Fibroblast of pulmonary artery (primary cell): Measurements from ENCODE around the gene DRAM1.

Source experiments
- DNase-seq: peaks from one replicate; pipeline ENCODE4 v3.0.0-alpha.2; 2010; ENCODE audit warnings: low read depth
- H3K4me3 ChIP-seq: replicated peaks from 2 replicates; pipeline ENCODE4 v1.5.1; 2011; ENCODE audit warnings: low read depth, mild to moderate bottlenecking, control low read depth, low read length, moderate library complexity
- TF ChIP-seq, protein P1 (sequence below): IDR thresholded peaks from 2 replicates; pipeline ENCODE4 v1.5.1; 2011; ENCODE audit warnings: mild to moderate bottlenecking, control low read depth, low read length, inconsistent platforms; ENCODE audit errors: missing control alignments

Gene DRAM1

GRCh38 chr12:101885912-101886561, 8.7 kb downstream of the DRAM1 start:
- TF ChIP-seq, protein P1, sequence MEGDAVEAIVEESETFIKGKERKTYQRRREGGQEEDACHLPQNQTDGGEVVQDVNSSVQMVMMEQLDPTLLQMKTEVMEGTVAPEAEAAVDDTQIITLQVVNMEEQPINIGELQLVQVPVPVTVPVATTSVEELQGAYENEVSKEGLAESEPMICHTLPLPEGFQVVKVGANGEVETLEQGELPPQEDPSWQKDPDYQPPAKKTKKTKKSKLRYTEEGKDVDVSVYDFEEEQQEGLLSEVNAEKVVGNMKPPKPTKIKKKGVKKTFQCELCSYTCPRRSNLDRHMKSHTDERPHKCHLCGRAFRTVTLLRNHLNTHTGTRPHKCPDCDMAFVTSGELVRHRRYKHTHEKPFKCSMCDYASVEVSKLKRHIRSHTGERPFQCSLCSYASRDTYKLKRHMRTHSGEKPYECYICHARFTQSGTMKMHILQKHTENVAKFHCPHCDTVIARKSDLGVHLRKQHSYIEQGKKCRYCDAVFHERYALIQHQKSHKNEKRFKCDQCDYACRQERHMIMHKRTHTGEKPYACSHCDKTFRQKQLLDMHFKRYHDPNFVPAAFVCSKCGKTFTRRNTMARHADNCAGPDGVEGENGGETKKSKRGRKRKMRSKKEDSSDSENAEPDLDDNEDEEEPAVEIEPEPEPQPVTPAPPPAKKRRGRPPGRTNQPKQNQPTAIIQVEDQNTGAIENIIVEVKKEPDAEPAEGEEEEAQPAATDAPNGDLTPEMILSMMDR = no peak
- no peak overlapping the region for H3K4me3 ChIP-seq
- DNase-seq = no peak

DNA sequence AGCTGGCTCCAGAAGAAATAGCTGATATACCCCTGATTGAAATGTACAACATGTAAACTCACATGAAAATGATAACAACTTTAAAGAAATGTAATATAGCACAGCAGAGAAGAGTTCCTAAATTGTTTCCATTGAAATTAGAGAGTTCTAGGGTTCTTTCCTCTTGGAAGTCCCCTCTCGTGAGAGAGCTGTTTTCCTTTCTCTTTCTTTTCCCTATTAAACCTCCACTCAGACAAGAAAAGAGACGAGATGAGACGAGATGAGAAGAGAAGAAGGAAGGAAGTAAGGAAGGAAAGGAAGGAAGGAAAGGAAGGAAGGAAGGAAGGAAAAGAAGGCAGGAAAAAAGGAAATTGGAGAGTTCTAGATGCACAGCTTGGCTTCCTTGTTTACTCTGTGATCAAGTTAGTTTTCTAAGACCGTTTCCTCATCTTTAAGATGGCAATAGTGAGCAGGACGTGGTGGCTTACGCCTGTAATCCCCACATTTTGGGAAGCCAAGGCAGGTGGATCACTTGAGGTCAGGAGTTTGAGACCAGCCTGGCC, 11.9 kb downstream of the DRAM1 start:
- H3K4me3 ChIP-seq = no peak overlapping the region
- DNase-seq = no peak
- TF ChIP-seq, protein P1 = no peak

DNA sequence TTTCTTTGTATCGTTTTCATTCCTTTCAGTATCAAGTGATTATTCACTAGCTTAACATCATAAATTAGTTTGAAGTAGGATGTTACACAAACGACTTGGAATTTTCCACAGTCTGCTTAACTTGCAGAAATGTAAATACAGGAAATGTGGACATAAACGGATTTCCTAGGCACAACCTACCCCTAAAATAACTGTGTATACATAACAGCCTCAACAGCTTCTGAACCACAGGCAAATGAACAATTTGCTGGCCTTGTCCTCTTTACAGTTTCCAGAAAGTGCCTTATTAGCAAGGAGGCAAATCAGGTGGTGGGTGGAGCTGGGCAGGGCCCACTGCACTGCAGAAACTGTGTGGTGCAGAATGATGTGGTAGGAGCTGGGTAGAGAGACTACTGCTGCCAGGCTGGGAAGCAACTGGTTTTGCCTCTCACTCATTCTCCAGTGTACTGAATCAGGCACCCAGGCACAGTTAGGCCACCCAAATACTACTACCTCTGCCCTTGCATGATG, 14.1 kb downstream of the DRAM1 start:
- H3K4me3 ChIP-seq = no peak overlapping the region
- DNase-seq = peak; percentile 77
- TF ChIP-seq, protein P1 = no peak

GRCh38 chr12:101892794-101893193, 15.4 kb downstream of the DRAM1 start:
- H3K4me3 ChIP-seq = no peak overlapping the region
- TF ChIP-seq, protein P1 = no peak
- DNase-seq = no peak

DNA sequence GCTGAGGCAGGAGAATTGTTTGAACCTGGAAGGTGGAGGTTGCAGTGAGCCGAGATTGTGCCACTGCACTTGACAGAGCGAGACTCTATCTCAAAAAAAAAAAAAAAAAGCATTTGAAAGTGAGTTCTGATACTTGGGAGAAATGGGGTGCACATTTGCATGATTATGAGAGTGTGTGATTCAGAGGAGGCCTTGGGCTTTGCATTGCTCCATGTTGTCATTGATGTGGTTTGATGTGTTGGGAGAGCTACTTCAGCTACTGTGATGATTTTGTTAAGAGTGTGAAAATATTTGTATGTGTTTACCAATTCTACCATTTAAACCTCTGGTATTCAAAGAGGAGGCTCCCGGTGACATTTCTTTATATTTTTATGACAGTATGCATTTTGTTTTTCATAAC, 24.4 kb downstream of the DRAM1 start:
- H3K4me3 ChIP-seq = no peak overlapping the region
- TF ChIP-seq, protein P1 = no peak
- DNase-seq = no peak

DNA sequence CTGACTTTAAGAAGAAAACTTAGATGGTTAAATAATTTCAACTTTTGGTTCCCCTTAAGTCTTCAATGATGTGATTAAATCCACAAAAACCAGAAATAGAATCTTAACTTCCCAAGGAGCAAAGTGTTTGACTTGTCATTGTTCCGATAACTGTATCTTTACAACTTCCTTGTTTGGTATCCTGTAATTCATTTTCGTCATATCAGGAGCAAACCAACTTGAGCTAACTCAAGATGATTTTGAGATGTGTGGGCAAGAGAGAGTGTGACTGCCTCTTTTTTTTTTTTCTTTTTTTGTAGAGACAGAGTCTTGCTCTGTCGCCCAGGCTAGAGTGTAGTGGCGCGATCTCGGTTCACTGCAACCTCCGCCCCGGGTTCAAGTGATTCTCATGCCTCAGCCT, 25.3 kb downstream of the DRAM1 start:
- no peak overlapping the region for H3K4me3 ChIP-seq
- no peak for DNase-seq
- TF ChIP-seq, protein P1 = no peak

DNA sequence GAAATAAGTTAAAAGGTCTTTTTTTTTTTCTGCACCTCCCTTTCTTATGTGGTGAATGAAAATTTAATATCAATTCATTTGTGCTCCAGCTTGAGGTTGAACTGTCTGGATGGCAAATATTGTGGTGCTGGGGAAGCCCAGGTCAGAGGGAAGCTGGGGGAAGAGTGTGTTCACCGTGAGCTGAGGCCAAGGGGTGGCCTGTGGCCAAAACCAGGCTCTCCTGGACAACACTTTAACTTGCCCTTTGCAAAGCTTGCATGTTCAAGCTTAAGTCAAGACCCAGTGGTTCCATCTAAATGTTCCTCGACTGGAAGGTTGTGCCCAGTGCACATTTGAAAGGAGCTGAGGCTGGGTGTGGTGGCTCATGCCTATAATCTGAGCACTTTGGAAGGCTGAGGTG, 28.8 kb downstream of the DRAM1 start:
- TF ChIP-seq, protein P1 = no peak
- no peak for DNase-seq

More for the DNA sequence above, 28.8 kb downstream of the DRAM1 start:
- no peak overlapping the region for H3K4me3 ChIP-seq
